Measurements from ENCODE around the gene WSCD1.

Gene WSCD1

GRCh38 chr17:6084311-6085161 lies 14.4 kb downstream of the WSCD1 start:
- Mint-ChIP-seq H3K9me3 (no peaks in the 10 kb centered on the region), H3K27ac (no peak overlapping the region), H3K4me1 (ENCODE audit: low read depth) (no peaks in the 10 kb centered on the region), H3K36me3 (ENCODE audit: low read depth) (no peaks in the 10 kb centered on the region), H3K27me3 (no peaks in the 10 kb centered on the region), H3K4me3 (no peak overlapping the region)
- intact Hi-C loops (cut with micrococcal nuclease), result no loop called here

DNA sequence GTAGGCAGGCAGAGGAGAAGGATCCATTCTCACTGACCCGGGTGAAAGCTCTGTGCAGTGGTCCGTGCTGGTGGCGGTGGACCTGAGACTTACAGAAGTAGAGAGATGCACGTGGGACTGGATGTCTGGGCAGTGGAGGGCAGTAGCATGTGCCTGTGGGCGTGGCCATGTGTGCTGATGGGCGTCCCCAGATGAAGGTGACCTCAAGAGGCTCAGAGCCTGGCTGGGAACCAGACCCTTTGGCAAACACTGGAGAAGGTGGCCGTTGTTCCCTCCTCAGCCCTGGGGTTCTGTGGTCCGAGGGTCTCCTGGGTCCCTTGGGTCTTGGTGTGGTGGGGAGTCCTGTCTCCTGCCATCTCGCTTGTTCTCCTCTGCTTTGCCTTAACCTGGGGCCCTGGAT lies 15.6 kb downstream of the WSCD1 start:
- Mint-ChIP-seq H3K4me3 (no peak overlapping the region), H3K4me1 (ENCODE audit: low read depth) (no peaks in the 10 kb centered on the region), H3K9me3 (no peaks in the 10 kb centered on the region), H3K36me3 (ENCODE audit: low read depth) (no peaks in the 10 kb centered on the region), H3K27me3 (no peaks in the 10 kb centered on the region), H3K27ac (no peak overlapping the region)
- intact Hi-C loops (cut with micrococcal nuclease), result no loop called here

GRCh38 chr17:6086603-6087400 lies 16.6 kb downstream of the WSCD1 start:
- no peaks in the 10 kb centered on the region for H3K9me3 Mint-ChIP-seq
- intact Hi-C loops (cut with micrococcal nuclease), result no loop called here
- H3K4me1 Mint-ChIP-seq (ENCODE audit: low read depth), result no peaks in the 10 kb centered on the region
- H3K27me3 Mint-ChIP-seq, result no peaks in the 10 kb centered on the region
- no peaks in the 10 kb centered on the region for H3K36me3 Mint-ChIP-seq (ENCODE audit: low read depth)
- H3K27ac Mint-ChIP-seq, result no peak overlapping the region
- no peak overlapping the region for H3K4me3 Mint-ChIP-seq

DNA sequence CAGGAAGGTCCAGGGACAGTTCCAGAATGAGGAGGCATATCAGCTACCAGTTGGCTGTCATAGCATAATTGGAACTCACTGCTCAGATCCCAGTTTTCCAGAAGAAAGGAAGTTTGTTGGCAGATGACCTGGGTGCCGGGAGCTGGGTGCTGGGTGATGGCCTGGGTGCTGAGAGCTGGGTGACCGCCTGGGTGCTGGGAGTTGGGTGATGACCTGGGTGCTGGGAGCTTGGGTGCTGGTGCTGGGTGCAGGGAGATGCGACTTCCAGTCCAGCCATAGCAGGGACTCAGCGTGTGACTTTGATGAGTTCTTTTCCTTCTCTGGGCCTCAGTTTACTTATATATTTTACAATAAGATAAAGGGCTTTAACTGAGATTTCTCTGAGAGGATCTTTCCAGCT lies 18.0 kb downstream of the WSCD1 start:
- H3K27ac Mint-ChIP-seq, result no peak overlapping the region
- intact Hi-C loops (cut with micrococcal nuclease), result no loop called here
- H3K4me3 Mint-ChIP-seq, result no peak overlapping the region
- no peaks in the 10 kb centered on the region for H3K36me3 Mint-ChIP-seq (ENCODE audit: low read depth)
- no peaks in the 10 kb centered on the region for H3K27me3 Mint-ChIP-seq
- no peaks in the 10 kb centered on the region for H3K4me1 Mint-ChIP-seq (ENCODE audit: low read depth)
- no peaks in the 10 kb centered on the region for H3K9me3 Mint-ChIP-seq

GRCh38 chr17:6090253-6090652 lies 20.1 kb downstream of the WSCD1 start:
- Mint-ChIP-seq H3K27ac (no peak overlapping the region), H3K4me3 (no peak overlapping the region), H3K27me3 (no peaks in the 10 kb centered on the region), H3K36me3 (ENCODE audit: low read depth) (no peaks in the 10 kb centered on the region), H3K9me3 (no peaks in the 10 kb centered on the region), H3K4me1 (ENCODE audit: low read depth) (no peaks in the 10 kb centered on the region)
- intact Hi-C loops (cut with micrococcal nuclease), result no loop called here

GRCh38 chr17:6092182-6092902 lies 22.2 kb downstream of the WSCD1 start:
- no peaks in the 10 kb centered on the region for H3K9me3 Mint-ChIP-seq
- H3K27me3 Mint-ChIP-seq, result no peaks in the 10 kb centered on the region
- no peaks in the 10 kb centered on the region for H3K4me1 Mint-ChIP-seq (ENCODE audit: low read depth)
- intact Hi-C loops (cut with micrococcal nuclease), result no loop called here
- no peak overlapping the region for H3K4me3 Mint-ChIP-seq
- no peaks in the 10 kb centered on the region for H3K36me3 Mint-ChIP-seq (ENCODE audit: low read depth)
- H3K27ac Mint-ChIP-seq, result no peak overlapping the region

GRCh38 chr17:6092903-6093468 lies 22.8 kb downstream of the WSCD1 start:
- H3K27ac Mint-ChIP-seq, result no peak overlapping the region
- no peaks in the 10 kb centered on the region for H3K27me3 Mint-ChIP-seq
- intact Hi-C loops (cut with micrococcal nuclease), result no loop called here
- H3K4me1 Mint-ChIP-seq (ENCODE audit: low read depth), result no peaks in the 10 kb centered on the region
- H3K9me3 Mint-ChIP-seq, result no peaks in the 10 kb centered on the region
- H3K4me3 Mint-ChIP-seq, result no peak overlapping the region
- no peaks in the 10 kb centered on the region for H3K36me3 Mint-ChIP-seq (ENCODE audit: low read depth)

DNA sequence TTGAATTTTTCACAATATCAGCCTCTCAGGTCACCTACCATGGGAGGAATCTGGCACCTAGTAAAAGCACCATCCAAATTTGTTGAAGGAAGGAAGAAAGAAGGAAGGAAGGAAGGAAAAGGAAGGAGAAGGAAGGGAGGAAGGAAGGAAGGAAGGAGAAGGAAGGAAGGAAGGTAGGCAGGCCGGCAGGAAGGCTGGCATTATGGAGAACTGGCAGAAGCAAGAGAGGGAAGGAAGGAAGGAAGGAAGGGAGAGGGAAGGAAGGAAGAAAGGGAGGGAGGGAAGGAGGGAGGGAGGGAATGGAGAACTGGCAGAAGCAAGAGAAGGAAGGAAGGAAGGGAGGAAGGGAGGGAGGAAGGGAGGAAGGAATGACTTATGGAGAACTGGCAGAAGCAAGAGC lies 24.3 kb downstream of the WSCD1 start:
- Mint-ChIP-seq H3K27me3 (peaks cover 2% of the 10 kb centered on the region), H3K27ac (no peak overlapping the region), H3K9me3 (no peaks in the 10 kb centered on the region), H3K4me1 (ENCODE audit: low read depth) (no peaks in the 10 kb centered on the region), H3K36me3 (ENCODE audit: low read depth) (no peaks in the 10 kb centered on the region), H3K4me3 (no peak overlapping the region)
- intact Hi-C loops (cut with micrococcal nuclease), result no loop called here

- no peak overlapping the region for H3K27ac Mint-ChIP-seq
- no peaks in the 10 kb centered on the region for H3K36me3 Mint-ChIP-seq (ENCODE audit: low read depth)
- peaks cover 2% of the 10 kb centered on the region for H3K27me3 Mint-ChIP-seq
- intact Hi-C loops (cut with micrococcal nuclease), result no loop called here
- H3K4me1 Mint-ChIP-seq (ENCODE audit: low read depth), result no peaks in the 10 kb centered on the region
- H3K4me3 Mint-ChIP-seq, result no peak overlapping the region
- no peaks in the 10 kb centered on the region for H3K9me3 Mint-ChIP-seq
Measured at GRCh38 chr17:6094926-6095325, 24.7 kb downstream of the WSCD1 start.

DNA sequence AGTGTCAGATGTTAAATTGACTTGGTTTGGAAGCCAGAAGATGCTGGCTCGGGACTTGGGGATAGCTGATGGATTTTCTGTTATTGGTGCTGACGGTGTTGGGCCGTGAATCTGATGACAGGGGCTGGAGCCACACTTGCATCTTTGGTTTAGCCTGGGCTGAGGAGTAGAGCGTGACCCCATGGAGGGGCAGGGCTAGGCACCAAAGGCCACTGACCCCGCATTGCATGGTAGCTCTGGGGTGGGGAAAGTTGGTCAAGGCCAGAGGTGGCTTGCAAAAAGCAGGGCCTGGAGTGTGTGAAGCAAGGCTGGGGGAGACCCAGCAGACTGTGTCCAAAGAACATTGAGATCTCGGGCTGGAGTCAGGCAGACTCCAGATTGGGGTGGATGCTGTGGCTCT lies 25.3 kb downstream of the WSCD1 start:
- no peak overlapping the region for H3K4me3 Mint-ChIP-seq

DNA sequence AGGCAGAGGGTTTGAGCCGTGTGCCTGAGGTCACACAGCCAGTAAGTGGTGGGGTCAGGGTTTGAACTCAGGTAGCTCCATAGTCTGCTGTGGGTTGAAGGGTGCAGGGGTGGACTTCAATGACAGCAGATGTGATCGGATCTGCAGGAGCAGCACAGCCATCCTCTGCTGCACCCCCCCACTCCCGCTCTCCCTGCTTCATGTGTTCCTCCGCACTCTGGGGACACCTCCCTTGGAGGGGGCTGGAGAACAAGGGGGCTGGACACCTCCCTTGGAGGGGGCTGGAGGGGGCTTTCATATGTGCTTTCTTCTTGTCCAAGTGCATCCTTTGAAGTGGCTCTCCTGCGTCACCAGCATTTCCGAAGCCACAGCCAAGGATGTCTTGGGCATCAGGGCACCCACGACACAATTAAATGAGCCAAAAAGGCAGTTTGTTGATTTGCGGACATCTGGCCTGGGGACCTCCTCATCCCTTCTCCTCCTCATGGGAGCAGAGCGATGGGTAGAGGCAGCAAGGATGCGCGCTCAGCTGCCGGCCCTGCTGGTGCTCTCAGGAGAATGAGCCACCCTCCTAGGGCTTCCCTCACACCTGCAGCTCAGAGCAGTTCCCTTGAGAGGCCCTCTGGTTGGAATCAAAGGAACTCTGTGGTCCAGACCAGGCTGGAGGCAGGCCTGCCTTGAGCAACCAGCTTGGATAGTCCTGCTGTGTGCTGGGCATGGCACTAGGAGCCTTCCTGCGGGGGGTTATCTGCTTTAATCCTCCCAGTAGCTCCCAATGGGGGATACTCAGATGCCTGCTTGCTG lies 26.2 kb downstream of the WSCD1 start:
- Mint-ChIP-seq H3K4me1 (ENCODE audit: low read depth) (no peaks in the 10 kb centered on the region), H3K9me3 (no peaks in the 10 kb centered on the region), H3K27ac (no peak overlapping the region), H3K27me3 (peaks cover 2% of the 10 kb centered on the region), H3K4me3 (no peak overlapping the region), H3K36me3 (ENCODE audit: low read depth) (no peaks in the 10 kb centered on the region)
- intact Hi-C loops (cut with micrococcal nuclease), result no loop called here

More for the DNA sequence above, 25.3 kb downstream of the WSCD1 start:
- intact Hi-C loops (cut with micrococcal nuclease), result no loop called here
- Mint-ChIP-seq H3K4me1 (ENCODE audit: low read depth) (no peaks in the 10 kb centered on the region), H3K27ac (no peak overlapping the region), H3K27me3 (peaks cover 2% of the 10 kb centered on the region), H3K36me3 (ENCODE audit: low read depth) (no peaks in the 10 kb centered on the region), H3K9me3 (no peaks in the 10 kb centered on the region)

GRCh38 chr17:6097005-6097279 lies 26.8 kb downstream of the WSCD1 start:
- Mint-ChIP-seq H3K27ac (no peak overlapping the region), H3K9me3 (no peaks in the 10 kb centered on the region), H3K36me3 (ENCODE audit: low read depth) (no peaks in the 10 kb centered on the region), H3K27me3 (peaks cover 2% of the 10 kb centered on the region), H3K4me3 (no peak overlapping the region), H3K4me1 (ENCODE audit: low read depth) (no peaks in the 10 kb centered on the region)
- intact Hi-C loops (cut with micrococcal nuclease), result no loop called here

DNA sequence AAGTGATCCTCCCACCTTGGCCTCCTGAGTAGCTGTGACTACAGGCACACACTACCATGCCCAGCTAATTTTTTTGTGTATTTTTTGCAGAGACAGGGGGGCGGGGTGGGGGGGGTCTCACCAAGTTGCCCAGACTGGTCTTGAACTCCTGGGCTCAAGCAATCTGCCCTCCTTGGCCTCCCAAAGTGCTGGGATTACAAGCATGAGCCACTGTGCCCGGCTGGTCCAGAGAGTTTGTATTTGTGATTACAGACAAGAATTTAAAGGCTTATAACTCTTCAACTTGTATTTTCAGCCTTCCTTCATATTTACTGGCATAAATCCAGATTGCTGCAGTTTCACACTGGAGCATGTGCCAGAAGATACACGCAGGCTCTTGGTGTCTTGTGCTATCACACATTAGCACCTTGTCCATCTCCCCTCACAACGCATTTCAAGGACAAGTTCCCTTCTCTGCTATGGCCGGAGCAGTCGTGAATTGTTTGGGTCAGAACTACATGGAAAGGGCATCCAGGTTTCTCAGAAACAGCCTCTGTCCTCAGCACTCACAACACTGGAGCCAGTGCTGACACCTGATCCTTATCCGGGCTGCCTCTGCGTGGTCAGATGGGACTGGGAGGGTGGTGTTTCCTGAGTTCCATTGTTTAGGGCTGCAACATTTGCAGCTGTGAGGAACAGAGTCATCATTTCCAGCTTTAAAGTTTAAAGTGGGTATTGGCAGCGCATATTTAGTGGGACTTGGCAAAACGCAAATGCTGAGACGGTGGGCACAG lies 28.1 kb downstream of the WSCD1 start:
- intact Hi-C loops (cut with micrococcal nuclease), result no loop called here
- Mint-ChIP-seq H3K4me3 (no peak overlapping the region), H3K27me3 (peaks cover 2% of the 10 kb centered on the region), H3K36me3 (ENCODE audit: low read depth) (no peaks in the 10 kb centered on the region), H3K27ac (no peak overlapping the region), H3K9me3 (no peaks in the 10 kb centered on the region), H3K4me1 (ENCODE audit: low read depth) (no peaks in the 10 kb centered on the region)
